Cortex of kidney (tissue), 1 donor: Measurements from ENCODE around the gene ALG11.
"Not testable (repeated sequence)": the region's sequence is repeated elsewhere in the genome, so short reads cannot be mapped to it uniquely, and the experiment has no call there.

Experiments used
- DNase-seq: peaks from one replicate; lab custom pipeline; 2025; lab: John Stamatoyannopoulos, UW

The ALG11 gene

DNA sequence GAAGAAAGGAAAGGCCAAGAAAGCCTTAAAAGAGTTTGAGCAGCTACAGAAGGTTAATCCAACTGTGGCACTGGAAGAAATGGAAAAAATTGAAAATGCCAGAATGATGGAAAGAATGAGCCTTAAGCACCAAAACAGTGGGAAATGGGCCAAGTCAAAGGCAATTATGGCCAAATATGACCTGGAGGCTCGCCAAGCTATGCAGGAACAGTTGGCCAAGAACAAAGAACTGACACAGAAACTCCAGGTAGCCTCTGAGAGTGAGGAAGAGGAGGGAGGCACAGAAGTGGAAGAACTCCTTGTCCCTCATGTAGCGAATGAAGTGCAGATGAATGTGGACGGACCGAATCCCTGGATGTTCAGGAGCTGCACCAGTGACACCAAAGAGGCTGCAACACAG, 17.4 kb downstream of the ALG11 start:
- no peak for DNase-seq

GRCh38 chr13:52030401-52030800, 18.2 kb downstream of the ALG11 start:
- not testable (repeated sequence) for DNase-seq

DNA sequence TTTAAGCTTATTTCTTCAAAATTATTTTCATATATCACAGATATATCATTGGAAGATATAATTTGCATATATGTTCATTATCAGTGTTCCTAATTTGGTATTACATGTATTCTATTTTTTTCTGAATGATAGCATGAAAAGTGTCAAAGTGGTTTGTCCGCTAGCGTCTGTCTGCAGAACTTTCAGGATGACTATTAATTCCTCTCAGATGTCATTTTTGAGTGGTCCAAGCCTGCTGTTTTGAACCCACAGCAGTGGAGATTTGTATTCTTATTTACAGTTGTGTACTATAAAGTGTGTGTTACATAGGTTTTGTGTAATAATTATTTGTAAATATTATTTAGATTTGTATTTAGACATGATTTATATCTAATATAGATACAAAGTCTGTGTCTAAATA, 20.8 kb downstream of the ALG11 start:
- DNase-seq: no peak

DNA sequence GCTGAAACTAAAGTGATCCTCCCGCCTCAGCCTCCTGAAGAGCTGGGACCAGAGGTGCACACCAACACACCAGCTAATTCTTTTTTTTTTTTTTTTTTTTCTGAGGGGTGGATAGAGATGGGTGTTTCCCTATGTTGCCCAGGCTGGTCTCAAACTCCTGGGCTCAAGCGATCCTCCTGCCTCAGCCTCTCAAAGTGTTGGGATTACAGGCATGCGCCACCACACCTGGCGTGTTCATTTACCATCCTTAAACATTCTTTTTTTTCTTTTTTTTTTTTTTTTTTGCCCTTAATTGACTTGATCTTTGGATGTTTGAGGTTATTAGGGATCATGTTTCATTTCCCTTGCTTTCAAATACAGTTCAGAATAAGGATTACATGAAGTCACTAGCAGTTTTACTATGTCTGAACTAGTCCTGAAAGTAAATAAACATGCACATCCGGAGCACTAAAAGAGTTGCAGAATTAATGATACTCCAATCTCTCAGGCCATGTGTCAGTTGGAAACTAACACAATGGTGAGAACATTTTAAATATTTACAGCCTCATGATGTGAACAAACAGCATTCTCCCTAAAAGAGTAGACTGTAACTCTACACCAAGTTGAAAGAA, 22.5 kb downstream of the ALG11 start:
- DNase-seq: no peak

GRCh38 chr13:52036037-52036436, 23.8 kb downstream of the ALG11 start:
- DNase-seq: no peak

- no peak for DNase-seq
These were observed 31.5 kb downstream of the ALG11 start for GRCh38 chr13:52043675-52044074.

DNA sequence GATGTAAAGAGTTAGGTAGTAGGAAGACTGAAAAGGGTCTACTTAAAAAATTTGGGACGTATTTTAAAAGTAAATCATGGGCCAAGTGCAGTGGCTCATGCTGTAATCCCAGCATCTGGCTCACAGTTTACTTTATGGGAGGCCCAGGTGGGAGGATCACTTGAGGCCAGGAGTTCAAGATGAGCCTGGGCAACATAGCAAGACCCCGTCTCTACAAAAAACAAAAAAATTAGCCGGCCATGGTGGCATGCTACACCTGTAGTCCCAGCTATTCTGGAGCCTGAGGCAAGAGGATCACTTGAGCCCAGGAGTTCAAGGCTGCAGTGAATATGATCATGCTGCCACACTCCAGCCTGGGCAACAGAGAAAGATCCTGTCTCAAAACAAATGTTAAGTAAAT, 35.3 kb downstream of the ALG11 start:
- DNase-seq: no peak

DNA sequence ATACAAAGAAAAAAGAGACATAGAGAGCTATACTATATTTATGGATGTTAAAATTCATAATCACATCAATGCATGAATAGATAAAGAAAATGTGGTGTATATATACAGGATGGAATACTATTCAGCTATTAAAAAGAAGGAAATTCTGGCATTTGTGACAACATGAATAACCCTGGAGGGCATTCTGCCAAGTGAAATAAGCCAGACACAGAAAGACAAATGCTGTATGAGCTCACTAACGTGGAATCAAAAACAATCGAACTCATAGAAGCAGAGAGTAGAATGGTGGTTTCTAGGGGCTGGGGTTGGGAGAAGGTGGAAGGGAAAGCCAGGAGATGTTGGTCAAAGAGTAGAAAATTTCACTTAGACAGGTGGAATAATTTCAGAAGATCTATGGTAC, 36.3 kb downstream of the ALG11 start:
- DNase-seq: no peak

DNA sequence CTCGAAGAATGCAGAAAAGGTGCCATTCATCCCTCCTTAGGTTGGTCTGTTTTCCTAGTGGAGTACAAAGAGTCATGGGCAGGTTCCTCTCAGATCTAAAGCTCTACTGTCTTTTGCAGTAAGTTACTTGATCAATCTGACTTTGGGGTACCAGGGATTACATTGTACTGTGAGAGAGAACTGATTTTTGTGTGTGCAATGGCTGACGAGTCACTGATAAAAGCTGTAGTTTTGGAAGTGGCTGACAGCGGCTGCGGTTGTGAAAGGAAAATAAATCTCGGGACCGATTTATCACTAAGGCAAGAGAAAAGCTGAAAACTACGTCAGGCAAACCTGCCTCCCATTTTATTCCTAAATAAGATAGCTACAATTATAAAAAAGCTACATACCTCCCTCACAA, 39.2 kb downstream of the ALG11 start:
- no peak for DNase-seq

DNA sequence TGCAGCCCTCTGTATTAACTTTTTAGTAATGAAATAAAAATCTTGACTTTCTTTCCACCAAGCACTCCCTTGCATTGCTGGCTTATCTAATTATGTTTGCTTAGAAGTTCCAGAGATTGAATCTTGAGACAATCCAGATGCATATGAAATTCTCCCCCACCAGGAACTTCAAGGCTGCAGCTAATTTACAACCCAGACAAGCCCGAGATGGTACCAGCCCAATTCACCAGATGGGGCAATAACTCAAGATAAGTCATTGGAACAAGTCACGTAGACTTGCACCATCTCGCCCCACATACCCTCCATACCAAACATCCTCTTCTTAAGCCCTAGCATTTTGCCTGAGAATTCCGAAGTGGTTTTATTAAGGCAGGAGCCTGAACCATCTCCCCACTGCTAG, 41.3 kb downstream of the ALG11 start:
- no peak for DNase-seq

DNA sequence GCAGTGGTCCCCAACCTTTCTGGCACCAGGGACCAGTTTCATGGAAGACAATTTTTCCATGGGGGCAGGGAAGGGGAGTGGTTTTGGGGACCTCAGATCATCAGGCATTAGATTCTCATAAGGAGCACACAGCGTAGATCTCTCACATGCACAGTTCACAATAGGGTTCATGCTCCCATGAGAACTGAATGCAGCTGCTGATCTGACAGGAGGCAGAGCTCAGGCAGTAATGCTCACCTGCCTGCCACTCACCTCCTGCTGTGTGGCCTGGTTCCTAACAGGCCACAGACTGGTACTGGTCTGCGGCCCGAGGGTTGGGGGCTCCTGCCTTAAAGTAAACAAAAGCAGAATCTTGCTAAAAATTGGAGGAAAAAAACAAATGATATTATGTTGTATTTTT, 48.9 kb downstream of the ALG11 start:
- not testable (repeated sequence) for DNase-seq

- no peak for DNase-seq
These were observed 49.4 kb downstream of the ALG11 start for GRCh38 chr13:52061587-52061986.

DNA sequence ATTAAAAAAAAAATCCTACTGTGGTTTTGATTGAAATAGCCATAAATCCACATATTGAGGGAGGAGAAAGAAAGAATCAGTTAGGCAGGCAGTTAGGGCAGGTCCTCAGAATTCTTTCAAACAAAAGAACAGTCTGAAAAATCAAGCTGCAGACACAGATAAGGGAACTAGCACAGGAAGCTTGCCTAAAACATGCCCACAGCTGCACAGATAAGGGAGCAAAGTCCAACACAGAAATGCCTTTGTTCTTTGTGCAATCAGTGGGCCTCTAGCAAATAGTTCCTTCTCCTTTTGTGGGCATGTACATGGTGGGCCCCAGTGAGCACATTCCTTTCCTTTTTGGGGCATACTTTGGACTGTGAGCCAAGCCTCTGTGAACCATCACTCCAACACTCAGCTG, 55.0 kb downstream of the ALG11 start:
- no peak for DNase-seq

DNA sequence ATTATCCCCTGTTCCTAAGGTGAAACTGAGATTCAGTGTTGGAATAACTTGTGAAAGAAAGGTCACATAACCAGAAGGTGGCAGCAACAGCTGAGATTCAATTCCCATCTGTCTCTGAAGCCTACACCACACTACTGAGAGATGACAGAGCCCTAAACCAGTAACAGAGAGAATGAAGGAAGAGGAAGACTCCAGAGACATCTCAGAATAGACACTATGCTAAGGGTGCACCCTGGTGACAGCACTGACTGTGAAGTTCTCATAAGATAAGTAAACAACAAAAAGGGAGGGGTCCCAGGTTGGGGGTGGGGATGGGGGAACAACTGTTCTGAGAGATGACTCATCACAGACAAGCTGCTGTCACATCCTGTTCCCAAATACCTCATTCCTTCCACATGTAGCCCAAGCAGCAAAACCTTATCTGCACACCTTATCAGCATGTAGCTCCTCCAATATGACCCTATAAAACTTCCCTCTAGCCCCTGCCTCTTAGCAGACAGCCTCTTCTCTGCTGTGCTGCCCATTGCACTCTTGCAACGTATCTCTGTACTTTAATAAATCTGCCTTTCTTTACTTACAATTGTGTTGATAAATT, 58.8 kb downstream of the ALG11 start:
- no peak for DNase-seq
